ENCODE measurements around the gene MRPS15. TPM values are rescaled to one million over a fixed set of nuclear protein-coding genes. Genes with fewer than 3 reads are reported as not detected.
"Not testable (repeated sequence)": the region's sequence is repeated elsewhere in the genome, so short reads cannot be mapped to it uniquely, and the experiment has no call there.

The MRPS15 gene
- polyA plus RNA-seq, 1 experiment: 73.5 TPM

- Histone ChIP-seq H3K4me3 (ENCODE audit: low read depth, low read length) (no peak overlapping the region), H3K27me3 (ENCODE audit: control insufficient read depth, insufficient read depth, low read length) (peaks cover 24% of the 10 kb centered on the region), H3K9me3 (ENCODE audit: control insufficient read depth, insufficient read depth, low read length) (no peaks in the 10 kb centered on the region; the same call in 1 of the 2 replicates), H3K27ac (ENCODE audit: low read depth, low read length) (no peak overlapping the region)
- DNase-seq (ENCODE audit: low read depth, low spot score): no peak
- CTCF ChIA-PET: no interaction called here
- no peak for TF ChIP-seq CTCF (IDR thresholded peaks at IDR 0.05; ENCODE audit: low read depth, low read length)
- POLR2A ChIA-PET: no interaction called here
These were observed 23.7 kb upstream of the MRPS15 start for GRCh38 chr1:36487906-36488305.

GRCh38 chr1:36487336-36487725, 23.1 kb upstream of the MRPS15 start:
- H3K4me3 ChIP-seq (ENCODE audit: low read depth, low read length); H3K27ac ChIP-seq (ENCODE audit: low read depth, low read length); CTCF ChIA-PET; H3K9me3 ChIP-seq (ENCODE audit: control insufficient read depth, insufficient read depth, low read length); DNase-seq (ENCODE audit: low read depth, low spot score); POLR2A ChIA-PET: not testable (repeated sequence)
- peaks cover 27% of the 10 kb centered on the region for H3K27me3 ChIP-seq (ENCODE audit: control insufficient read depth, insufficient read depth, low read length)

- no peak overlapping the region for H3K27ac ChIP-seq (ENCODE audit: low read depth, low read length)
- POLR2A ChIA-PET: no interaction called here
- peaks cover 25% of the 10 kb centered on the region for H3K27me3 ChIP-seq (ENCODE audit: control insufficient read depth, insufficient read depth, low read length)
- TF ChIP-seq CTCF (IDR thresholded peaks at IDR 0.05; ENCODE audit: low read depth, low read length): no peak
- DNase-seq (ENCODE audit: low read depth, low spot score): no peak
- no peaks in the 10 kb centered on the region for H3K9me3 ChIP-seq (ENCODE audit: control insufficient read depth, insufficient read depth, low read length)
- CTCF ChIA-PET: no interaction called here
- no peak overlapping the region for H3K4me3 ChIP-seq (ENCODE audit: low read depth, low read length)
These were observed 22.5 kb upstream of the MRPS15 start for GRCh38 chr1:36486439-36487335.

- Histone ChIP-seq H3K27ac (ENCODE audit: low read depth, low read length) (no peak overlapping the region), H3K9me3 (ENCODE audit: control insufficient read depth, insufficient read depth, low read length) (no peaks in the 10 kb centered on the region), H3K4me3 (ENCODE audit: low read depth, low read length) (no peak overlapping the region), H3K27me3 (ENCODE audit: control insufficient read depth, insufficient read depth, low read length) (peaks cover 30% of the 10 kb centered on the region)
- POLR2A ChIA-PET: no interaction called here
- no peak for TF ChIP-seq CTCF (IDR thresholded peaks at IDR 0.05; ENCODE audit: low read depth, low read length)
- DNase-seq (ENCODE audit: low read depth, low spot score): no peak
- CTCF ChIA-PET: no interaction called here
These were observed 21.9 kb upstream of the MRPS15 start for GRCh38 chr1:36486093-36486438.

GRCh38 chr1:36484099-36484498, 19.9 kb upstream of the MRPS15 start:
- DNase-seq (ENCODE audit: low read depth, low spot score): no peak
- no peak overlapping the region for H3K27ac ChIP-seq (ENCODE audit: low read depth, low read length)
- peaks cover 44% of the 10 kb centered on the region for H3K27me3 ChIP-seq (ENCODE audit: control insufficient read depth, insufficient read depth, low read length)
- no peaks in the 10 kb centered on the region for H3K9me3 ChIP-seq (ENCODE audit: control insufficient read depth, insufficient read depth, low read length)
- CTCF ChIA-PET: no interaction called here
- no peak overlapping the region for H3K4me3 ChIP-seq (ENCODE audit: low read depth, low read length)
- no peak for TF ChIP-seq CTCF (IDR thresholded peaks at IDR 0.05; ENCODE audit: low read depth, low read length)
- POLR2A ChIA-PET: no interaction called here
